Glomerular endothelial cell (primary cell): ENCODE measurements around the gene FPGT. TPM values are rescaled to one million over a fixed set of nuclear protein-coding genes. Genes with fewer than 3 reads are reported as not detected.
"Not testable (repeated sequence)": the region's sequence is repeated elsewhere in the genome, so short reads cannot be mapped to it uniquely, and the experiment has no call there.

Experiments
- DNase-seq: peaks from one replicate; pipeline ENCODE4 v3.0.0-alpha.2; 2011; ENCODE audit warnings: low read depth, low spot score; ENCODE audit errors: extremely low read depth
- total RNA-seq: library from RNA; depleted of rRNA; stranded (reverse); fragments of >200 nt; gene quantifications from 2 replicates; pipeline ENCODE4 v1.2.3, GENCODE V29; 2015

Gene FPGT
- total RNA-seq, 1 donor from 2014 or later, result 9.0 TPM

DNA sequence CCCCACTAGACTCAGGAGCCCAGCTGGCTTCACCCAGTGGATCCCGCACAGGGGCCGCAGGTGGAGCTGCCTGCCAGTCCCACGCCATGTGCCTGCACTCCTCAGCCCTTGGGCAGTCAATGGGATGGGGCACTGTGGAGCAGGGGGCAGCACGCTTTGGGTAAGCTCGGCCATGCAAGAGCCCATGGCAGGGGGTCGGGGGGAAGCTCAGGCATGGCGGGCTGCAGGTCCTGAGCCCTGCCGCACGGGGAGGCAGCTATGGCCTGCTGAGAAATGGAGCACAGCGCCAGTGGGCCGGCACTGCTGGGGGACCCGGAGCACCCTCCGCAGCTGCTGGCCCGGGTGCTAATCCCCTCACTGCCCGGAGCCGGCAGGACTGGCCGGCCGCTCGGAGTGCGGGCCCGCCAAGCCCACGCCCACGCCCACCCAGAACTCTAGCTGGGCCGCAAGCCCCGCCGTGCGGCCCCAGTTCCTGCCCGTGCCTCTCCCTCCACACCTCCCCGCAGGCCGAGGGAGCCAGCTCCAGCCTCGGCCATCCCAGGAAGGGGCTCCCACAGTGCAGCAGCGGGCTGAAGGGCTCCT is 55.3 kb downstream of the FPGT start:
- not testable (repeated sequence) for DNase-seq

Other genes with a start within 250 kb of the FPGT start
- gene LRRIQ3, start 66 bp upstream of the FPGT start, total RNA-seq, result 0.10 TPM in 1 of 2 replicates, not detected in the other
- gene TNNI3K, start 37.1 kb downstream of the FPGT start, total RNA-seq, result not detected in 2 replicates